Ishikawa (cell line): ENCODE results near the gene AGPAT2.

ENCODE experiments used
- CEBPB ChIP-seq: IDR thresholded peaks from 2 replicates; pipeline ENCODE4 v1.6.1; 2012
- EGR1 ChIP-seq: IDR thresholded peaks from 2 replicates; pipeline ENCODE4 v1.6.1; 2012
- EP300 ChIP-seq: IDR thresholded peaks from 2 replicates; pipeline ENCODE4 v1.6.1; 2012; ENCODE audit warnings: borderline replicate concordance
- FOXM1 ChIP-seq: IDR thresholded peaks from 2 replicates; pipeline ENCODE4 v1.6.1; 2012; ENCODE audit warnings: low read depth, borderline replicate concordance
- RAD21 ChIP-seq: IDR thresholded peaks from 2 replicates; pipeline ENCODE4 v1.6.1; 2012; ENCODE audit warnings: low read depth
- REST ChIP-seq: IDR thresholded peaks from 2 replicates; pipeline ENCODE4 v1.6.1; 2012; ENCODE audit warnings: low read depth, mild to moderate bottlenecking
- TEAD4 ChIP-seq: IDR thresholded peaks from 2 replicates; pipeline ENCODE4 v1.6.1; 2012
- YY1 ChIP-seq: IDR thresholded peaks from 2 replicates; pipeline ENCODE4 v1.6.1; 2012; ENCODE audit warnings: low read depth
- TF ChIP-seq, protein P1 (sequence below): IDR thresholded peaks from 2 replicates; pipeline ENCODE4 v1.6.1; 2012
- TF ChIP-seq, protein P2 (sequence below): IDR thresholded peaks from 2 replicates; pipeline ENCODE4 v1.6.1; 2012

- no peak for TF ChIP-seq EP300
- TF ChIP-seq, protein P1, sequence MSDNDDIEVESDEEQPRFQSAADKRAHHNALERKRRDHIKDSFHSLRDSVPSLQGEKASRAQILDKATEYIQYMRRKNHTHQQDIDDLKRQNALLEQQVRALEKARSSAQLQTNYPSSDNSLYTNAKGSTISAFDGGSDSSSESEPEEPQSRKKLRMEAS = no peak
- TF ChIP-seq YY1 = no peak
- TF ChIP-seq RAD21 = no peak
- TF ChIP-seq CEBPB = no peak
- TF ChIP-seq REST = no peak
- TF ChIP-seq EGR1 = no peak
- TF ChIP-seq FOXM1 = no peak
- TF ChIP-seq TEAD4 = no peak
- TF ChIP-seq, protein P2, sequence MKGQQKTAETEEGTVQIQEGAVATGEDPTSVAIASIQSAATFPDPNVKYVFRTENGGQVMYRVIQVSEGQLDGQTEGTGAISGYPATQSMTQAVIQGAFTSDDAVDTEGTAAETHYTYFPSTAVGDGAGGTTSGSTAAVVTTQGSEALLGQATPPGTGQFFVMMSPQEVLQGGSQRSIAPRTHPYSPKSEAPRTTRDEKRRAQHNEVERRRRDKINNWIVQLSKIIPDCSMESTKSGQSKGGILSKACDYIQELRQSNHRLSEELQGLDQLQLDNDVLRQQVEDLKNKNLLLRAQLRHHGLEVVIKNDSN = no peak
These were observed 11.6 kb downstream of the AGPAT2 start for GRCh38 chr9:136675477-136676296.
